Measurements from ENCODE around the gene SOX14. TPM values are rescaled to one million over a fixed set of nuclear protein-coding genes. Genes with fewer than 3 reads are reported as not detected.
A peak's percentile ranks its signal among the peaks of the same experiment; 100 is the strongest.

Gene SOX14
- total RNA-seq, 1 donor, result not detected

DNA sequence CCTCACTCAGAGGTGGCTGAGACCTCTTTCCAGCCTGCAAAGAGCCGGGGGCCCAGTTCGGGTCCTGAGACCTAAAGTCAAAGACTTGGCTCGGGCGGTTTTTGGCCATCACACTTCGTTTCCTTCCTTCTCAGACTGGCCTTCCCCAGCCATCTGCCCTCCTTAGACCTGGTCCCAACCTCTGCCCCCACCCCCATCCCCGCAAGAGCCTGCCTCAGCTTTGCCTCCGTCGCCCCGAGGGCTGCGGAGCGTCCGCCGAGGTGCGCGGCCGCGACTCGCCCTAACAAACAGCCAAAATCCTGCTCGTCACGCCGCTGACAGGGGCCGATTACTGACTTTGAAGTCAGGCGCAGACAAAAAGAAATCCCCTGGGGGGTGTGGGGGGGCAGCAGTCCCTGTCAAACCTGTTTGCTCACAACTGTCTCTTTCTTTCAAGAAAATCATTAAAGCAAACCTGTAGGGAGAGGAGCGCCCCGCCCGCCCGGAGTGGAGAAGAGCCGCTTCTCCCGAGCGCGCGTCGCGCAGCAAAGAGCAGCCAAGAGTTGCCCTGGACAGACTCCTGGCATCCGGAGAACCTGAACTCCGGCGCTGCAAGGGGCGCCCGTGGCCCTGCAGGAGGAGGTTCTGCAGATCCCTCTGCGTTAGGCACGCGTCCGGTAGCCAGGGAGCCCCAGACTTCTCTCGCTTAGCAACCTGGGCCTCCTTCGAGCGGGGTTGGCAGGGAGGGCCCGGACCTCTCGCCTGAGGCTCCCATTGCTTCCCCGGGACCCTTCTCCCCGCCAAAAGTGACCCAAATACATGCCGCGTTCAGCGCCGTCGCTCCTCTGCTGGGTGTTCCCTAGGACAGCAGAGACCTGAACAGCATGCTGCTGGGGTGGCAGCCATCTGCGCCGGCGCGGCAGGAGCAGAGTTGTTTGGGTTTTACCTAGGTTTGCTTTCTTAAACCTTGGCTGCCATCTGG, 4.5 kb downstream of the SOX14 start:
- DNase-seq (ENCODE audit: low read depth), result no peak
- TF ChIP-seq, protein P1, sequence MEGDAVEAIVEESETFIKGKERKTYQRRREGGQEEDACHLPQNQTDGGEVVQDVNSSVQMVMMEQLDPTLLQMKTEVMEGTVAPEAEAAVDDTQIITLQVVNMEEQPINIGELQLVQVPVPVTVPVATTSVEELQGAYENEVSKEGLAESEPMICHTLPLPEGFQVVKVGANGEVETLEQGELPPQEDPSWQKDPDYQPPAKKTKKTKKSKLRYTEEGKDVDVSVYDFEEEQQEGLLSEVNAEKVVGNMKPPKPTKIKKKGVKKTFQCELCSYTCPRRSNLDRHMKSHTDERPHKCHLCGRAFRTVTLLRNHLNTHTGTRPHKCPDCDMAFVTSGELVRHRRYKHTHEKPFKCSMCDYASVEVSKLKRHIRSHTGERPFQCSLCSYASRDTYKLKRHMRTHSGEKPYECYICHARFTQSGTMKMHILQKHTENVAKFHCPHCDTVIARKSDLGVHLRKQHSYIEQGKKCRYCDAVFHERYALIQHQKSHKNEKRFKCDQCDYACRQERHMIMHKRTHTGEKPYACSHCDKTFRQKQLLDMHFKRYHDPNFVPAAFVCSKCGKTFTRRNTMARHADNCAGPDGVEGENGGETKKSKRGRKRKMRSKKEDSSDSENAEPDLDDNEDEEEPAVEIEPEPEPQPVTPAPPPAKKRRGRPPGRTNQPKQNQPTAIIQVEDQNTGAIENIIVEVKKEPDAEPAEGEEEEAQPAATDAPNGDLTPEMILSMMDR (IDR thresholded peaks at IDR 0.05; ENCODE audit: insufficient read depth, low read length), result no peak
- peak overlapping the region; percentile 48 for H3K4me3 ChIP-seq (ENCODE audit: low read depth, low read length)

DNA sequence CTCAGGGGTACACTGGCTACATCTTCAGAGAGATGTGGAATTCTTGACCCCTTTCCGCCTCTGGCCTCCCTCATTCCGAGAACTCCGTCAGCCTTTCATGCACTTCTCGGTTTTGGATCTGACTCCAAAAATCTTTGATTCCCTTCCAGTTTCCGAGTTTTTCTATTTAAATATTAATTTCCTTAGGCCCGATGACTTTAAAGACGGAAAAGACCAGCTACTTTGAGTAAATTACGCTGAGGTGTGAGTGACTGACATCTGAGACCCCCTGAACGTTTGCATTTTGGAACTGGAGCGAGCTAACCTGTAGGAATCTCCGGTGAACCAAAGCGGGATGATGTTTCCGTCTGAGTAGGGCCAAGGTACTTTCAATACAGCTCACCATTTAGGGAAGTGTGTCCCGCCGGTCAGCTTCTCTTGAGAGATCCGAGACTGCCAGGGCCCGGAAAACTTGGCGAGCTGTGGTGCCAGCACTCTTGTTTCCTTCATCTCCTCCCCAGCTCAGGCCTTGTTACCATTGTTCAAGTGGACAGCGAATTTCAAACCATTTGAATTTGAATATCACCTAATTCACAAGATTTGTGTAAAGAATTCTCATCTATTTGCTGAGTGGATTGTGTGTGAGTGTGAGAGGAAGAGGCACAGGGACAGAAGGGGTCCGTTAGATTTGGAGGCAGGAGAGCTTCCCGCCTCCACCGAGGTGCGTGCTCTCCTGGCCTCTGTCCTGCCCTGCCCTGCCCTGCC, 5.4 kb downstream of the SOX14 start:
- no peak overlapping the region for H3K4me3 ChIP-seq (ENCODE audit: low read depth, low read length)
- TF ChIP-seq, protein P1 (IDR thresholded peaks at IDR 0.05; ENCODE audit: insufficient read depth, low read length), result no peak
- DNase-seq (ENCODE audit: low read depth), result no peak

DNA sequence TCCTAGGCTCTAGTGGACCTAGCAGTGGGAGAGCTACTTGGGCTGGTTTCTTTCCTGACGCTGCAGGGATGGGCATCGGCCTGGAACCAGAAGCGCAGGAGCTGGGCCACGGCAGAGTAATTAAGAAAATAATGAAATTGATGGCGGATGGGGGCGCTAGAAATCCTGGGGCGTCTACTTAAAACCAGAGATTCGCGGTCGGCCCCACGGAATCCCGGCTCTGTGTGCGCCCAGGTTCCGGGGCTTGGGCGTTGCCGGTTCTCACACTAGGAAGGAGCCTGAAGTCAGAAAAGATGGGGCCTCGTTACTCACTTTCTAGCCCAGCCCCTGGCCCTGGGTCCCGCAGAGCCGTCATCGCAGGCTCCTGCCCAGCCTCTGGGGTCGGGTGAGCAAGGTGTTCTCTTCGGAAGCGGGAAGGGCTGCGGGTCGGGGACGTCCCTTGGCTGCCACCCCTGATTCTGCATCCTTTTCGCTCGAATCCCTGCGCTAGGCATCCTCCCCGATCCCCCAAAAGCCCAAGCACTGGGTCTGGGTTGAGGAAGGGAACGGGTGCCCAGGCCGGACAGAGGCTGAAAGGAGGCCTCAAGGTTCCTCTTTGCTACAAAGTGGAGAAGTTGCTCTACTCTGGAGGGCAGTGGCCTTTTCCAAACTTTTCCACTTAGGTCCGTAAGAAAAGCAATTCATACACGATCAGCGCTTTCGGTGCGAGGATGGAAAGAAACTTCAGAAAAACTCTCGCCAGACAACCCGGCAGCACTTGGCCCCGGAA, 6.1 kb downstream of the SOX14 start:
- TF ChIP-seq, protein P1 (IDR thresholded peaks at IDR 0.05; ENCODE audit: insufficient read depth, low read length), result no peak
- no peak overlapping the region for H3K4me3 ChIP-seq (ENCODE audit: low read depth, low read length)
- no peak for DNase-seq (ENCODE audit: low read depth)

DNA sequence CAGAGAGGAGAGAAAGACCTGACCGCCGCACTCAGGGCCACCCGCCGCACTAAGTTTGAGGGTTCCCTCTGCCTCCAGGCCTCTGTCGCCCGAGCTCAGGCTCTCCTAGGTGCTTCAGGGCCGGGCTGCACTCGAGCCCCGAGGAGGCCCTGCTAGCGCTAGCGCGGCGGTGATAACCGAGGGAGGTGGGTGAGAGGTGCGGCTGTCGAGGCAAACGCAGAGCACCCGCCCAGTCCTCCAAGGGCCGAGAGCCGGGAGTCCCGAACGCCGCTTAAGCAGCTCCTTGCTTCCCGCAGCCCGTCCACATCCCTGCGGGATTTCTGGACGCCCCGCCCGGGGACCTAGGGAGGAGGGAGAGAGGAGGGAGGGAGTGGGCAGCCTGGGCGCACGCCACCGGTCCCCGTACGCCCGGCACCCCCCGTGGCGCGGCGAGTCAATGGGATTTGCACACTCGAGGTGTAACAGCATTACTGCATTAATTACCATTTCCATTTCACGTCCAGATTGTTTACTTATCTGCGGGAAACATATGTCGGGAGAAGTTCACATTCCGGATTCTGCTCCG, 6.8 kb downstream of the SOX14 start:
- TF ChIP-seq, protein P1 (IDR thresholded peaks at IDR 0.05; ENCODE audit: insufficient read depth, low read length), result no peak
- H3K4me3 ChIP-seq (ENCODE audit: low read depth, low read length), result no peak overlapping the region
- DNase-seq (ENCODE audit: low read depth), result no peak

DNA sequence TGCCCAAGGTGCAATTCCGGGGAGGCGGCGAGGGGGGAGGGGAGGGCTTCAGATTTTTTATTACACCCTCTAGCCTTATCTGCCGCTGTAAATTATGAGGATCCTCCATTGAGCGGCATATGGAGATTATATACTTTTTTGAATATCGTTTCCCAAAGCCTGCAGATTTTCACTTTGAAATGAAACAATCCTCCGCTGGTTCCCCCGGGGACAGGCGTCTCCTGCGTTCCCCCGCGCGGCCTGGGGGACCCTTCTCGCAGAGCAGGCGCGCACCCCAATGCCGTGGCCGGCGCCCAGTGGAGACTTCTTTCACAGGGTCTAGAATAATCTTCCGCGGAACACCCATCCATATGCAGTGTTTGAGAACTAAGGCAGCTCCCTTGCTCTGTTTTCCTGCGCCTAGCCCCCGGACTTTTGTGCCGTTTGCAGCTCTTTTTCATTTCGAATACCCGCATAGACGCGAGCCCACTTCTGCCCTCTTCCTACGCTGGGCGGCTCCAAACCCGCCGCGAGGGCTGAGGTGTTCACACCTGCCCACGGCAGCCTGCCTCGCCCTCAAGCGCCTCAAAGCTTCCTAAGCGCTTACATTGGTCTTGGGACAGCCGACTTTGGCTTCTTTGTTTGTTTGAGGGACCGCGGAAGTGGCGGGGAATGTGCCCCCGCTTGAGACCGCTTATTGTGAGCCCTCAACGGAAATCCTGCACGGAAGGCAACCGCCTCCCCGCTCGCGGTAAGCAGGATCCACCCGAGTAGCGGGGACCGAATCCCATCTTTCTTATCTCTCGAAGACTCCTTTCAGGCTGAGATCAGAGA, 7.5 kb downstream of the SOX14 start:
- H3K4me3 ChIP-seq (ENCODE audit: low read depth, low read length), result no peak overlapping the region
- TF ChIP-seq, protein P1 (IDR thresholded peaks at IDR 0.05; ENCODE audit: insufficient read depth, low read length), result no peak
- DNase-seq (ENCODE audit: low read depth), result no peak
